IMR-90 (cell line): ENCODE measurements around the gene SNCG. TPM values are rescaled to one million over a fixed set of nuclear protein-coding genes. Genes with fewer than 3 reads are reported as not detected.

Experiments used
- ATAC-seq: fragments of 200-7000 bp; cut with Tn5 transposase; 2 replicates; pipeline ENCODE4 v1.9.1; 2020; ENCODE audit warnings: low read depth, mild to moderate bottlenecking, moderate library complexity
- BruUV-seq: library from RNA; stranded (reverse); fragments of 400-500 nt; replicated peaks from 2 replicates; lab custom pipeline; 2021; lab: Mats Ljungman, UMichigan
- CTCF ChIA-PET: fragments of 300-600 bp; formaldehyde crosslinking; extraction: SDS; loops from one replicate; lab custom pipeline; 2021; ENCODE audit warnings: antibody characterized with exemption; lab: Yijun Ruan, JAX
- POLR2A ChIA-PET: fragments of 300-600 bp; sonication (Branson Sonifier 250); formaldehyde crosslinking; loops from one replicate; lab custom pipeline; 2022; ENCODE audit warnings: antibody characterized with exemption; ENCODE audit not compliant: unreplicated experiment; lab: Charles Lee
- DNase-seq: peaks from one replicate; pipeline ENCODE4 v3.0.0; 2013
- H2AFZ ChIP-seq: replicated peaks from 2 replicates; pipeline ENCODE3; 2013; ENCODE audit warnings: low read length, mild to moderate bottlenecking; ENCODE audit not compliant: poor library complexity
- H2AK5ac ChIP-seq: 2 replicates; pipeline ENCODE4 v1.6.1; 2013; ENCODE audit warnings: low read depth, low read length, inconsistent platforms
- H2AK9ac ChIP-seq: replicated peaks from 2 replicates; pipeline ENCODE3; 2013; ENCODE audit warnings: mild to moderate bottlenecking, low read depth, low read length, moderate library complexity; ENCODE audit not compliant: poor library complexity
- H2BK120ac ChIP-seq: 2 replicates; pipeline ENCODE4 v1.6.1; 2013; ENCODE audit warnings: low read depth, low read length, inconsistent platforms
- H2BK15ac ChIP-seq: 3 replicates; pipeline ENCODE4 v1.6.1; 2013; ENCODE audit warnings: low read depth, low read length, inconsistent platforms
- H2BK20ac ChIP-seq: 2 replicates; pipeline ENCODE4 v1.6.1; 2013; ENCODE audit warnings: low read depth, mild to moderate bottlenecking, inconsistent platforms, low read length, moderate library complexity
- H2BK5ac ChIP-seq: 2 replicates; pipeline ENCODE4 v1.6.1; 2013; ENCODE audit warnings: mild to moderate bottlenecking, low read depth, low read length, inconsistent platforms; ENCODE audit not compliant: poor library complexity, severe bottlenecking
- H3K14ac ChIP-seq: replicated peaks from 2 replicates; pipeline ENCODE4 v1.6.1; 2013; ENCODE audit warnings: low read depth, low read length, inconsistent platforms
- H3K18ac ChIP-seq: 2 replicates; pipeline ENCODE4 v1.6.1; 2013; ENCODE audit warnings: low read depth, low read length, control low read depth
- H3K23ac ChIP-seq: 2 replicates; pipeline ENCODE4 v1.6.1; 2013; ENCODE audit warnings: low read depth, low read length, inconsistent platforms
- H3K27ac ChIP-seq: 2 replicates; pipeline ENCODE4 v1.5.1; 2013; ENCODE audit warnings: mild to moderate bottlenecking, control low read depth, low read length; ENCODE audit not compliant: insufficient read depth
- H3K27me3 ChIP-seq: 2 replicates; pipeline ENCODE4 v1.6.1; 2013; ENCODE audit warnings: low read length; ENCODE audit not compliant: control insufficient read depth, insufficient read depth
- H3K36me3 ChIP-seq: 2 replicates; pipeline ENCODE4 v1.6.1; 2013; ENCODE audit warnings: low read length, mixed read lengths; ENCODE audit not compliant: control insufficient read depth, insufficient read depth
- H3K4ac ChIP-seq: 2 replicates; pipeline ENCODE4 v1.6.1; 2013; ENCODE audit warnings: low read depth, low read length, inconsistent platforms
- H3K4me1 ChIP-seq: 2 replicates; pipeline ENCODE4 v1.6.1; 2013; ENCODE audit warnings: low read length, mixed read lengths; ENCODE audit not compliant: control insufficient read depth, insufficient read depth
- H3K4me2 ChIP-seq: 2 replicates; pipeline ENCODE4 v1.6.1; 2013; ENCODE audit warnings: low read depth, mild to moderate bottlenecking, control low read depth, low read length, moderate library complexity
- H3K4me3 ChIP-seq: 2 replicates; pipeline ENCODE4 v1.5.1; 2013; ENCODE audit warnings: low read depth, mild to moderate bottlenecking, control low read depth, low read length, moderate library complexity; ENCODE audit not compliant: insufficient read depth
- H3K56ac ChIP-seq: 2 replicates; pipeline ENCODE4 v1.6.1; 2013; ENCODE audit warnings: low read length, inconsistent platforms; ENCODE audit not compliant: insufficient read depth; ENCODE audit errors: extremely low read depth
- H3K79me1 ChIP-seq, 2 experiments: 2 replicates each; pipeline ENCODE4 v1.6.1; 2013; ENCODE audit warnings: low read length in 2 of 2, inconsistent platforms in 1 of 2, low read depth in 1 of 2
- H3K9ac ChIP-seq: 2 replicates; pipeline ENCODE4 v1.6.1; 2013; ENCODE audit warnings: low read depth, low read length, control low read depth
- H3K9me1 ChIP-seq: 2 replicates; pipeline ENCODE4 v1.6.1; 2013; ENCODE audit warnings: low read length, inconsistent platforms; ENCODE audit not compliant: insufficient read depth
- H3K9me3 ChIP-seq: 2 replicates; pipeline ENCODE4 v1.6.1; 2013; ENCODE audit warnings: low read length; ENCODE audit not compliant: control insufficient read depth, insufficient read depth
- H4K20me1 ChIP-seq: 2 replicates; pipeline ENCODE4 v1.6.1; 2013; ENCODE audit warnings: low read length, inconsistent platforms; ENCODE audit not compliant: insufficient read depth
- H4K5ac ChIP-seq: 2 replicates; pipeline ENCODE4 v1.6.1; 2013; ENCODE audit warnings: mild to moderate bottlenecking, low read depth, low read length, control low read depth
- H4K8ac ChIP-seq, 2 experiments: 2 replicates each; pipeline ENCODE4 v1.6.1; 2013; ENCODE audit warnings: low read depth in 2 of 2, low read length in 2 of 2, control low read depth in 1 of 2, inconsistent platforms in 1 of 2
- H4K91ac ChIP-seq: 2 replicates; pipeline ENCODE4 v1.6.1; 2013; ENCODE audit warnings: low read depth, low read length, inconsistent platforms; ENCODE audit not compliant: insufficient read depth
- CEBPB ChIP-seq: IDR thresholded peaks from 2 replicates; pipeline ENCODE4 v1.6.1; 2012; ENCODE audit warnings: low read depth, low read length, improper control_type of control experiment
- MAFK ChIP-seq: IDR thresholded peaks from 2 replicates; pipeline ENCODE4 v1.6.1; 2012; ENCODE audit warnings: low read depth, low read length, improper control_type of control experiment
- RCOR1 ChIP-seq: IDR thresholded peaks from 2 replicates; pipeline ENCODE4 v1.6.1; 2012; ENCODE audit warnings: mild to moderate bottlenecking, low read length, improper control_type of control experiment; ENCODE audit not compliant: insufficient replicate concordance
- RFX5 ChIP-seq: IDR thresholded peaks from 2 replicates; pipeline ENCODE4 v1.8.0; 2012; ENCODE audit warnings: low read depth, mild to moderate bottlenecking, low read length, moderate library complexity
- WGBS, 2 experiments: methylation state at CpG; one replicate each; pipeline versions ENCODE4 v1.1.5 to v1.1.7; 2013; ENCODE audit warnings: missing lambda C conversion rate in 2 of 2; ENCODE audit not compliant: insufficient read length in 1 of 2; ENCODE audit errors: extremely low coverage in 2 of 2; 5-methylcytosine and 5-hydroxymethylcytosine counted together
- dilution Hi-C: fragments of 300-500 bp; cut with HindIII; formaldehyde crosslinking; loops from one replicate; pipeline ENCODE4 v1.14.3; 2018; ENCODE audit warnings: low sequenced_read_pairs; ENCODE audit not compliant: unreplicated experiment
- in situ Hi-C: fragments of 300-500 bp; cut with MboI; formaldehyde crosslinking; loops from 3 replicates; pipeline ENCODE4 v1.14.3; 2019; ENCODE audit warnings: low sequenced_read_pairs, inconsistent platforms, mixed read lengths
- intact Hi-C: fragments of 100-400 bp; cut with micrococcal nuclease; formaldehyde crosslinking; loops from 2 replicates; pipeline ENCODE4 v1.10.0; 2022
- polyA plus RNA-seq, 3 experiments: library from polyadenylated mRNA; depleted of rRNA; stranded (reverse); fragments of >200 nt; gene quantifications; 2 replicates each; pipeline ENCODE4 v1.2.3, GENCODE V29; 2012; ENCODE audit warnings: low replicate concordance in 1 of 3
- total RNA-seq: library from RNA; depleted of rRNA; stranded (reverse); fragments of >200 nt; gene quantifications from 2 replicates; pipeline ENCODE4 v1.2.3, GENCODE V29; 2012
- TF ChIP-seq, protein P1 (sequence below): conservative IDR thresholded peaks from 2 replicates; pipeline ENCODE4 v1.5.1; 2012; ENCODE audit warnings: mild to moderate bottlenecking, low read depth, low read length, improper control_type of control experiment

SNCG gene
- total and polyA plus RNA-seq, 2 of the 4 experiments (the other 2 are of a cell fraction): 10.6 to 19.0 TPM

GRCh38 chr10:86958116-86958900, at the start of gene SNCG (continued):
- TF ChIP-seq, protein P1, sequence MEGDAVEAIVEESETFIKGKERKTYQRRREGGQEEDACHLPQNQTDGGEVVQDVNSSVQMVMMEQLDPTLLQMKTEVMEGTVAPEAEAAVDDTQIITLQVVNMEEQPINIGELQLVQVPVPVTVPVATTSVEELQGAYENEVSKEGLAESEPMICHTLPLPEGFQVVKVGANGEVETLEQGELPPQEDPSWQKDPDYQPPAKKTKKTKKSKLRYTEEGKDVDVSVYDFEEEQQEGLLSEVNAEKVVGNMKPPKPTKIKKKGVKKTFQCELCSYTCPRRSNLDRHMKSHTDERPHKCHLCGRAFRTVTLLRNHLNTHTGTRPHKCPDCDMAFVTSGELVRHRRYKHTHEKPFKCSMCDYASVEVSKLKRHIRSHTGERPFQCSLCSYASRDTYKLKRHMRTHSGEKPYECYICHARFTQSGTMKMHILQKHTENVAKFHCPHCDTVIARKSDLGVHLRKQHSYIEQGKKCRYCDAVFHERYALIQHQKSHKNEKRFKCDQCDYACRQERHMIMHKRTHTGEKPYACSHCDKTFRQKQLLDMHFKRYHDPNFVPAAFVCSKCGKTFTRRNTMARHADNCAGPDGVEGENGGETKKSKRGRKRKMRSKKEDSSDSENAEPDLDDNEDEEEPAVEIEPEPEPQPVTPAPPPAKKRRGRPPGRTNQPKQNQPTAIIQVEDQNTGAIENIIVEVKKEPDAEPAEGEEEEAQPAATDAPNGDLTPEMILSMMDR: no peak
- TF ChIP-seq MAFK: no peak

DNA sequence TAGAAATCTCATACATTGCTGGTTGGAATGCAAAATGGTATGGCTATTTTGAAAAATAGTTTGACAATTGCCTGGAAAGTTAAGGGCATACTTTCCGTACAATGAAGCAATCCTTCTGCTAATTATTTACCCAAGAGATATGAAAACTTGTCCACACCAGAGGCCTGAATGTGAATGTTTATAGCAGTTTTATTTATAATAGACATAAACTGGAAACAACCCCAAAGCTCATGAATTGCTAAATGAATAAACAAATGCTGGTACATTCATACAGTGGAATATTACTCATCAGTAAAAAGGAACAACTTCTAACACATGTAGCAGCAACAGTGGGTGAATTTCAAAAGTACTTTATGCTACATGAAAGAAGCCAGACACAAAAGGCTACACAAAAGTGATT, 43.7 kb upstream of the SNCG start:
- no peak overlapping the region for H3K4ac ChIP-seq
- no peak overlapping the region for H4K5ac ChIP-seq
- peaks cover 9% of the 10 kb centered on the region for H3K36me3 ChIP-seq
- H3K56ac ChIP-seq: no peak overlapping the region
- no peak overlapping the region for H3K4me3 ChIP-seq
- H4K8ac ChIP-seq: no peak overlapping the region
- BruUV-seq: no TSS peak
- no peak overlapping the region for H2AK5ac ChIP-seq
- dilution Hi-C loops: no loop called here
- no peaks in the 10 kb centered on the region for H3K27me3 ChIP-seq
- H3K4me1 ChIP-seq: peaks cover 5% of the 10 kb centered on the region
- no peaks in the 10 kb centered on the region; the same call in 1 of the 2 replicates for H3K9me3 ChIP-seq
- H2BK120ac ChIP-seq: no peak overlapping the region
- intact Hi-C loops: no loop called here
- H2AK9ac ChIP-seq: no peak overlapping the region
- TF ChIP-seq CEBPB (0 out of 2 replicates have a peak, but pooled peaks have one; percentile 16), RCOR1 (no peak), RFX5 (no peak)
- H4K20me1 ChIP-seq: no peaks in the 10 kb centered on the region
- no peak overlapping the region for H3K14ac ChIP-seq
- H3K9me1 ChIP-seq: peaks cover 5% of the 10 kb centered on the region; the same call in 1 of the 2 replicates
- no peak overlapping the region for H2BK20ac ChIP-seq
- ATAC-seq: peak; percentile 46
- H3K18ac ChIP-seq: no peak overlapping the region
- no peak overlapping the region for H3K23ac ChIP-seq
- H3K4me2 ChIP-seq: no peak overlapping the region
- in situ Hi-C loops: no loop called here
- ChIA-PET CTCF (no interaction called here), POLR2A (no interaction called here)
- H4K91ac ChIP-seq: no peak overlapping the region
- H2AFZ ChIP-seq: no peak overlapping the region
- WGBS, 2 experiments: no CpG with 5 or more reads among the region's 1 CpG
- H2BK15ac ChIP-seq: no peak overlapping the region
- DNase-seq: peak; percentile 43
- H3K9ac ChIP-seq: no peak overlapping the region
- H2BK5ac ChIP-seq: no peak overlapping the region
- H3K27ac ChIP-seq: no peak overlapping the region
- peaks cover 1 to 2% of the 10 kb centered on the region in 2 experiments; a peak in 2 of 4 replicates for H3K79me1 ChIP-seq
